Small intestine (tissue), 7 donors: ENCODE measurements around the gene CNRIP1. TPM values are rescaled to one million over a fixed set of nuclear protein-coding genes. Genes with fewer than 3 reads are reported as not detected.

Experiments
- DNase-seq, 2 donors: peaks; one replicate each; pipeline versions ENCODE4 v3.0.0 to v3.0.0-alpha.2; 2013
- FAIRE-seq: peaks from 2 replicates; lab custom pipeline; 2012; peaks lifted over from hg19 to GRCh38; lab: Jason Lieb, UNC
- H3K27ac ChIP-seq, 3 donors: one replicate each; pipeline ENCODE4 v1.5.1; 2013; ENCODE audit warnings: low read length in 2 of 3, mild to moderate bottlenecking in 2 of 3, control low read depth in 1 of 3, inconsistent platforms in 1 of 3, low read depth in 1 of 3, moderate library complexity in 1 of 3
- H3K27me3 ChIP-seq, 3 donors: one replicate each; pipeline ENCODE4 v1.6.1; 2013; ENCODE audit warnings: low read length in 3 of 3, inconsistent platforms in 1 of 3; ENCODE audit not compliant: control insufficient read depth in 3 of 3, insufficient read depth in 3 of 3
- H3K36me3 ChIP-seq, 3 donors: one replicate each; pipeline ENCODE4 v1.6.1; 2013; ENCODE audit warnings: low read length in 3 of 3, inconsistent platforms in 1 of 3, low read depth in 1 of 3, mild to moderate bottlenecking in 1 of 3, moderate library complexity in 1 of 3; ENCODE audit not compliant: control insufficient read depth in 3 of 3, insufficient read depth in 2 of 3
- H3K4me1 ChIP-seq, 3 donors: one replicate each; pipeline ENCODE4 v1.6.1; 2013; ENCODE audit warnings: low read length in 2 of 3, inconsistent platforms in 1 of 3, low read depth in 1 of 3, mild to moderate bottlenecking in 1 of 3, moderate library complexity in 1 of 3; ENCODE audit not compliant: control insufficient read depth in 3 of 3, insufficient read depth in 2 of 3
- H3K4me3 ChIP-seq, 3 donors: one replicate each; pipeline ENCODE4 v1.5.1; 2013; ENCODE audit warnings: low read length in 3 of 3, control low read depth in 1 of 3, inconsistent platforms in 1 of 3, low read depth in 1 of 3, mild to moderate bottlenecking in 1 of 3, moderate library complexity in 1 of 3
- H3K9me3 ChIP-seq, 2 donors: one replicate each; pipeline ENCODE4 v1.6.1; 2013; ENCODE audit warnings: low read depth in 1 of 2, low read length in 1 of 2; ENCODE audit not compliant: control insufficient read depth in 2 of 2, insufficient read depth in 1 of 2
- WGBS, 3 donors: extraction: QIAGEN DNeasy Blood & Tissue Kit; methylation state at CpG; one replicate each; pipeline ENCODE4 v1.1.7; 2013; 5-methylcytosine and 5-hydroxymethylcytosine counted together
- polyA plus RNA-seq, 4 donors: library from polyadenylated mRNA; stranded (reverse) in 3 of 4; unstranded in 1 of 4; fragments of 200-250 nt in 3 of 4; fragments of 120-200 nt in 1 of 4; gene quantifications; one replicate each; pipeline versions ENCODE4 v1.2.1 to v1.2.3, GENCODE V29; 2013
- donor health status: healthy with polysubstance abuse.
- donor health status: control.
- donor health status: control.
- donor health status: Bipolar disorder and iron deficiency.
- donor health status: healthy.

Gene CNRIP1
- polyA plus RNA-seq, 4 donors, result 8.5 to 15.5 (median 9.2) TPM; not detected in 1

DNA sequence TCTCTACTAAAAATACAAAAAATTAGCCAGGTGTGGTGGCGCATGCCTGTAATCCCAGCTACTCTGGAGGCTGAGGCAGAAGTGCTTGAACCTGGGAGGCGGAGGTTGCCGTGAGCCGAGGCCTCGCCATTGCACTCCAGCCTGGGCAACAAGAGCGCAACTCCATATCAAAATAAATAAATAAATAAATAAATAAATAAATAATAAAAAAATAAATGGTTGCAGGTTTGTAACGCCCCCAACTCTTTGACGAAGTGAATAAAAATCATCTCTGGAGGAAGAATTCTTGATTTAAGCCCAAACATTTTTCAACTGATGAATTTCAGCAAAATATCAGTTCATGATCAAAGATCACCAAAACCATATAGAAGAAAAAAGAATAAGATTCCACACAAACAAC is 13.3 kb upstream of the CNRIP1 start:
- no peak for DNase-seq
- Histone ChIP-seq H3K27ac (no peak overlapping the region), H3K36me3 (no peaks in the 10 kb centered on the region), H3K9me3 (no peaks in the 10 kb centered on the region), H3K4me3 (no peak overlapping the region), H3K27me3 (peaks cover 0 to 2% (median 0%) of the 10 kb centered on the region in 3 donors), H3K4me1 (no peaks in the 10 kb centered on the region)
- no peak for FAIRE-seq
- WGBS, 3 donors, result 84 to 88% (median 86%) methylated on average over 8 of the region's 8 CpGs

DNA sequence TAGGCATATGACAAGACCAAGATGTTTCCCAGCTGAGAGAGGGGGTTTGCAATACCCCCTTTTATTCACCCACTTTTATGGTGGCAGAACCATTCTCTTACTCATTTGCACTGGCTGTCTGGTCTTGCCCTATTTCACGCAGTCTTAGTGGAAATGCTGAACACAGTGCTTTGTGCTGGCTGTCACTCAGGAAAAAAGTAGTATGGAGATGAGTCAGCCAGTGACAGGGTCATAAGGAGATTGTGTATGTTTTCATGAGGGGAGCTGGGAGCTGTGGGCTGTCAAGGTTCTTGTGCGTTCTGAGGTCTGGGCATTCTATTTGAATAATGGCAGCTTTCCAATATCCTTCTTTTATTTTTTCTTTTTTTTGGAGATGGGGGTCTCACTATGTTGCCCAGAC is 10.9 kb upstream of the CNRIP1 start:
- H3K27me3 ChIP-seq, result peaks cover 0 to 2% (median 0%) of the 10 kb centered on the region in 3 donors
- no peaks in the 10 kb centered on the region for H3K9me3 ChIP-seq

DNA sequence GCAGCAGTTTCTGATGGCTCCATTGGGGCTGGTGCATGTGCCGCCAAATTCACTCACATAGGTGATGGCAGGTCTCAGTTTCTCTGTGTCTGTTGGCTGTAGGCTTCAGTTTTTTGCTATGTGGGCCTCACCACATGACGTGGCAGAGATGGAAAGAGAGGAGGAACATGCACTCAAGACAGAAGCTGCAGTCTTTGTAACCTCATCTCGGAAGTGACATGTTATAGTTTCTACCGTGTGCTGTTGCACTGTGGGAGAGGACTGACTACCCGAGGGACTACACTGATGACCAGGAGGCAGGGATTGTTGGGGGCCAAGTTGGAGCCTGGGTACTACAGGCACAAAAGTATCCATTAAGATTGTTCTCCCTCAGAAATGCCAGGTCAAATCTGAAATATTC is 9.2 kb upstream of the CNRIP1 start:
- Histone ChIP-seq H3K4me1 (no peaks in the 10 kb centered on the region), H3K27me3 (peaks cover 0 to 3% (median 2%) of the 10 kb centered on the region in 3 donors), H3K4me3 (no peak overlapping the region), H3K27ac (no peak overlapping the region), H3K9me3 (no peaks in the 10 kb centered on the region), H3K36me3 (no peaks in the 10 kb centered on the region)
- FAIRE-seq (no peak), DNase-seq (no peak)
- 61 to 76% (median 70%) methylated on average over 5 of the region's 5 CpGs for WGBS, 3 donors

More for the DNA sequence above, 10.9 kb upstream of the CNRIP1 start:
- WGBS, 3 donors, result 74 to 75% (median 74%) methylated on average over 2 of the region's 2 CpGs
- H3K36me3 ChIP-seq, result no peaks in the 10 kb centered on the region
- FAIRE-seq (no peak), DNase-seq (no peak)
- no peak overlapping the region for H3K4me3 ChIP-seq
- H3K4me1 ChIP-seq, result no peaks in the 10 kb centered on the region
- H3K27ac ChIP-seq, result no peak overlapping the region

DNA sequence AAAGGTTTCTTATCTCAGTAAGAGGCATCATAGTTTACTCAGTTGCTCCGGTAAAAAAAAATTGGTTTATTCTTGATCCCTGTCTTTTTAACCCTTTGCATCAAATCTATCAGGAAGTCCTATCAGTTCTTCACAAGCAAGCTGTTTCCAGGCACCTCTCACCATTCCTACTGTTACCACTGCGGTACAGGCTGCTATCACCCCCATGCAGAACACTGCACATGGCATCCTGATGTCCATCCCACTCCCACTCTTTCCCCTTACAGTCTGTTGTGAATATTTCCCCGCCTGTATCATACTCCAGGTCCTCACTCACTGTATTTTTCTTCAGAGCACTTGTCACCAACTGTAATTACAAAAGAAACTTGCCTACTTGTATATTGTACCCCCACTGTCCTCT is 5.3 kb upstream of the CNRIP1 start:
- H3K36me3 ChIP-seq, result no peaks in the 10 kb centered on the region
- H3K9me3 ChIP-seq, result no peaks in the 10 kb centered on the region
- H3K27ac ChIP-seq, result no peak overlapping the region
- DNase-seq (no peak), FAIRE-seq (no peak)
- peaks cover 0 to 4% (median 0%) of the 10 kb centered on the region in 3 donors for H3K4me1 ChIP-seq
- H3K27me3 ChIP-seq, result peaks cover 0 to 22% (median 4%) of the 10 kb centered on the region in 3 donors
- H3K4me3 ChIP-seq, result no peak overlapping the region
- 59 to 73% (median 70%) methylated on average over 3 of the region's 3 CpGs for WGBS, 3 donors

DNA sequence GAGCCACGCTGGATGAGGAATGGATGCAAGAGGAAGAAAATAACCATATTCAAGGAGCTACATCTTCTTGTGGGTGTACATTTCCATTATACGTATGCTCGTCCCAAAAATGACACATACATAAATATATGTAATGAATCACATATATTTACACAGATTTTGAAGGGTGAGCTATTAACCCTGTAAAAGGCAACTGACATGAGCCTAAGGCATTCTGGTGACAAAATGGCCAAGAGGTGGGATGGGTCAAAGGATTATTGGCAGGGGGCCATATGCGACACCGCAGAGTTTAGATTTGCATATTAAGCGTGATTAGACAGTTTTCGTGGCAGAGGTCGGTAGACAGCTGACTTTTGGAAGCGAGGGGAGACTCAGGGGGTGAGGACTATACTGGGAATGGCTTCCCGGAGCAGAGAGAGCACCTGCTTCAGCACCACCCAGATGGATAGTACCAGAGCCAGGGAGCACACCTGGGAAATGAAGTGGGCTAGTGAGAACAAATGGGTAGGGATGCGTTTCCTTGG is 431 bp upstream of the CNRIP1 start:
- DNase-seq (peak in 1 of 2 donors; percentile 24), FAIRE-seq (no peak)
- Histone ChIP-seq H3K36me3 (no peaks in the 10 kb centered on the region), H3K9me3 (no peaks in the 10 kb centered on the region), H3K27ac (peak overlapping the region in 2 of 3 donors; percentile 80 to 85), H3K4me3 (peak overlapping the region in 1 of 3 donors; percentile 67), H3K4me1 (peaks cover 0 to 4% (median 0%) of the 10 kb centered on the region in 3 donors), H3K27me3 (peaks cover 3 to 47% (median 5%) of the 10 kb centered on the region in 3 donors)
- 7 to 15% (median 8%) methylated on average over 11 of the region's 11 CpGs for WGBS, 3 donors

DNA sequence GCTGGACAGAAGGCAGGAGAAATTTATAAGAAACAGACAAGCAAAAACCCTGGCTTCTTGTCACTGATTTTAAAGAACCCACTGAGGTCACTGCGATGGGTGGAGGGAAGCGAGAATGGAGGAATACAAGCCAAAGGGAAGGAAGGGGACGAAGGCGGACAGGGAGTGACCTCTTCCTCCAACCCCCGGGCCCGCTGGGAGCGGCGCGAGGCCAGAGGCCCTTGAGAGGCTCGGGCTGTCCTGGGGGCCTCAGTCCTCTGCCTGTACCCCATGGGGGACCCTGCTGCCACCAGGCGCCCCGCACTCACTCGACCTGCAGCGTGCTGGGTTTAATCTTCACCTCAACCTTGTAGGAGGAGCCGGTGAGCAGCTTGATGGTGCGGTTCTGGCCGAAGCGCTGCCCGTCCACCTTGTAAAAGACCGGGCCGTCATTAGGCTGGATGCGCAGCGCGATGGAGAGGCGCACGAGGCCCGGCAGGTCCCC is 793 bp downstream of the CNRIP1 start:
- WGBS, 3 donors, result 3 to 10% (median 8%) methylated on average over 20 to 27 of the region's 27 CpGs
- Histone ChIP-seq H3K27me3 (peaks cover 3 to 45% (median 5%) of the 10 kb centered on the region in 3 donors), H3K4me1 (peaks cover 0 to 4% (median 0%) of the 10 kb centered on the region in 3 donors), H3K36me3 (no peaks in the 10 kb centered on the region), H3K4me3 (peak overlapping the region; percentile 35 to 67 (median 44)), H3K9me3 (no peaks in the 10 kb centered on the region), H3K27ac (peak overlapping the region; percentile 53 to 85 (median 80))
- DNase-seq (no peak), FAIRE-seq (no peak)

DNA sequence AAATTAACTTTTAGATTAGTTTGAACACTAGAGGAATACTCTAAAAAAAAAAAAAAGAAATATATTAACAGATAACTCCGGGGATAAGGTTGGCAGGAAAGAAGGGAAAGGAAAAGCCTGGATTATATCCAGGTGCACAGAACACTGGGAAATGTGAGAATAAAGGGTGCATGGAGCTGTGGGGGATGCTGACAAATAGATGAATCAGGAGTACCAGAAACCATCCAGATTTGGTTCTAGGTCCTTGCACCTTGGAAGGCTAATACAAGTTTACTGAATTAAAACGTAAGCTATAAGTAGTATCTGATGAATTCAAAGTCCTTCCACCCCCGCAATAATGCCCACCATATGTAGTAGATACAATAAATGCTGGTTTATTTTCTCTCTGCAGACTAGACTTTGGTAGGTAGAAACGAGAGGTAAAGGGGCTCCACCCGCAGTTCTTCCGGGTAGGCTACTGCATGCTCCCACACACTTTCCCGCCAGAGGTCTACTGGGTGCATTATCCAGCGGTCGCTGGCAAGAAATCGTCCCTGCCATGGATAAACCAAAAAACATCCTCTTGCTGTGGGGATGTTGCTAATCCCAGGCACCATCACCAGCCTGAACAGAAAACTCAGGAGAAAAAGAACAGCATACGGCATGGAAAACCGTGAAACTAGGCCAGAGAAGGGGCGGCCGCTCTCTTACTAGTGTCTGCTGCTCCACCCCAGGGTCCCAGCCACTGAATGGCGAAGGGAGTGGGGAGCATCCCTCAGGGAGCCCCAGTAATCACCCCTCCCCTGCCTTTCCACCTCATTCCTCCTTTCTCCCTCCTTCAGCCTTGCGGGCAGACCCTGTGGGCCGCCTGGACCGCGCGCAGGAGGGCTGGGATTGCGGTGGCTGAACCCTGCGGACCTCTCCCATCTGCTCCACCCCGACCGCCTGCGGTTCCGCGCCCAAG is 1.5 kb downstream of the CNRIP1 start:
- Histone ChIP-seq H3K27me3 (peaks cover 3 to 44% (median 5%) of the 10 kb centered on the region in 3 donors), H3K4me1 (peaks cover 0 to 4% (median 0%) of the 10 kb centered on the region in 3 donors), H3K9me3 (no peaks in the 10 kb centered on the region), H3K27ac (peak overlapping the region in 2 of 3 donors; percentile 80 to 85), H3K4me3 (peak overlapping the region; percentile 35 to 67 (median 44)), H3K36me3 (no peaks in the 10 kb centered on the region)
- 26 to 43% (median 34%) methylated on average over 27 of the region's 27 CpGs for WGBS, 3 donors
- FAIRE-seq, result no peak
- peak in 1 of 2 donors; percentile 9 for DNase-seq

DNA sequence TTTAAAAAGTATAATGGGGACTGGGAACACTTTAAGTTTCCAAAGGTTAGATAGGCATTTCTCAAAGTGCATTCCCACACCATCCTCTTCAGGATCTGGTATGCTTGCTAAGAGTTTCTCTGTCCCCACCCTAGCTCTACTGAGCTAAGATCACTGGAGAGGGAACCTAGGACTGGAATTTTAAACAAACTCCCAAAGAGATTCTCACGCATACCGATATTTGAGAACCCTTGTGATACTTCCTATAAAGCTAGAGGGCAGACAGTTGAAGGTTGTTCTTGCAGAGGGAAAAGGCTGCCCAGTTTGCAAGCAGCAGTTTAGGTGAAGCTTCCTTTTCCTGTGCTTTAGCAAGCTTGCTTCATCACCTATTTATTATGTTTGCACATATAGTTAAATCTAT is 3.6 kb downstream of the CNRIP1 start:
- FAIRE-seq (no peak), DNase-seq (no peak)
- no peaks in the 10 kb centered on the region for H3K9me3 ChIP-seq
- H3K4me1 ChIP-seq, result peaks cover 0 to 4% (median 0%) of the 10 kb centered on the region in 3 donors
- no peak overlapping the region for H3K4me3 ChIP-seq
- 57 to 79% (median 63%) methylated on average over 2 of the region's 2 CpGs for WGBS, 3 donors
- H3K27me3 ChIP-seq, result peaks cover 3 to 33% (median 5%) of the 10 kb centered on the region in 3 donors
- H3K36me3 ChIP-seq, result no peaks in the 10 kb centered on the region
- no peak overlapping the region for H3K27ac ChIP-seq
